HG03060 (cell line): Measurements from ENCODE around the gene JUND.

Experiments
- ATAC-seq: cut with Tn5 transposase; IDR thresholded peaks from one replicate; pipeline ENCODE4 v1.9.1; 2021; ENCODE audit warnings: low read depth, moderate number of reproducible peaks; ENCODE audit not compliant: unreplicated experiment

The JUND gene

DNA sequence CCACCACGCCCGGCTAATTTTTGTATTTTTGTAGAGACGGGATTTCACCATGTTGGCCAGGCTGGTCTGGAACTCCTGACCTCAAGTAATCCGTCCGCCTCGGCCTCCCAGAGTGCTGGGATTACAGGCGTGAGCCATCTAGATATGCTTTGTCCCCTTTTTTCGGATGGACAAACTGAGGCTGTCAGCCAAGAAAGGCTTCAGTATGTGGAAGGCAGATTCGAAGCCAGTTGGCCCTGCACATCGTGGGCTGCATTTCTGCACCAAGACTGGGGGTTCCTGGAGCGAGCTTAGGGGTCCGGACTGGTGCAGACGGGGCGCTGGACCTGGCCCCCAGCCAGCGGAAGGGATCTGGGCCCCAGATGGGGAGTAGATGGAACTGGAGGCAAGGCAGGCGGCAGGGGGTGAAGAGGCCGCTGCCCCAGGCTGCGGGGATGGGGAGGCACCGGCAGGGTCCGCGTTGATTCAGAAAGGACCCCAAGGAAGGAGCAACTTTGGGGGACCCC, 9.7 kb upstream of the JUND start:
- ATAC-seq, result no peak

- no peak for ATAC-seq
These were observed 9.0 kb upstream of the JUND start for GRCh38 chr19:18290302-18291018.

DNA sequence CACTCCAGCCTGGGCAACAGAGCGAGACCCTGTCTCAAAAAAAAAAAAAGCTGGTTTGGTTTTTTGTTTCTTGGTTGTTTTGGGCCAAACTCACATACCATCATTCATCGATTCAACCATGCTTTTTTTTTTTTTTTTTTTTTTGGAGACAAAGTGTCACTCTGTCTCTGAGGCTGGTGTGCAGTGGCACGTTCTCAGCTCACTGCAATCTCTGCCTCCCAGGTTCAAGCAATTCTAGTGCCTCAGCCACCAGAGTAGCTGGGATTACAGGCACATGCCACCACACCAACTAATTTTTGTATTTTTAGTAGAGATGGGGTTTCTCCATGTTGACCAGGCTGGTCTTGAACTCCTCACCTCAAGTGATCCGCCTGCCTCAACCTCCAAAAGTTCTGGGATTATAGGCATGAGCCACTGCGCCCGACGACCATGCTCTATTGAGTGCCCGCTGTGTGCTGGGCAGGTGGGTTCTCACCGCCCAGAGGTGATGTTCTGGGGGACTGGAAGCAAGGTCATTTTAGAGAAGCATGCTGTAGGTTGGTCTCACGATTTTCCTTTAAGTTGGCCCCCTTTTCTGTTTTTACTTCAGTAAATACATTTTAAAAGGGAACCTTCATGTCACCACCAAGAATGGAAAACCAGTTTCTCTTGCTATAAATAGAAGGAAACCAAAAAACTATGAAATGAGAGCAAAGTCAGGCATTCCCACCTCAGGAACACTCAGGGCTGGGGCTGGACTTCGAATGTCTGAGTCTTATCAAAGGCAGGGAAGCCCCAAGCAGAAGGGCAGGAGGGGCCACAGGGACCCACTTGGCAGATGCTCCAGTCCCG, 8.3 kb upstream of the JUND start:
- no peak for ATAC-seq

GRCh38 chr19:18287836-18288772, 6.7 kb upstream of the JUND start:
- no peak for ATAC-seq

DNA sequence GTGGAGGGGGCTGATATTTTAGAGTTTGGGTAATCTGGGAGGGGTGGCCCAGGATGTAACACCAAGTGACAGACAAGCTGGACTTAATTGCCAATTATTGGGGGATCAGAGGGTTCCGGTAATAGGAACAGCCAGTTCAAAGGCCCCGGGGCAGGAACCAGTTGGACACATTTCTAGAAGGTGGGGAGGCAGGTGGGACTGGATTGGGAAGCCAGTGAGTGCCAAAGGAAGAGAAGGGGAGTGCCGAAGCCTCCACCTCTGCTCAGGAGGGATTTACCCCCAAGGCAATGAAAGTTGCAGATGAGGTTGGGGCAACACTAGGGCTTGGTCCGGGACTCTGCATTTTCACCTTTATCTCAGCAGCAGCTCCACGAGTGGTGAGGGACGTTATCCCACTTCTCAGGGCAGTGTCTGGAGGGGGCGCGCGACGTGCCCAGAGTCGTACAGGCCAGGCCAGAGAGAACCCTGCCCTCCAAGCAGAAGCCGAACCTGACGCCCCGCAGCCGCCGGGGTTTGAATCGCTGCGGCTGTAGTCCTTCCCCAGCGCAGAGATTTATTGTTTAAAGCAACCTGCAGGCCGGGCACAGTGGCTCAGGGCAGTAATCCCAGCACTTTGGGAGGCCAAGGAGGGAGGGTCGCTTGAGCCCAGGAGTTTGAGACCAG, 5.7 kb upstream of the JUND start:
- no peak for ATAC-seq

DNA sequence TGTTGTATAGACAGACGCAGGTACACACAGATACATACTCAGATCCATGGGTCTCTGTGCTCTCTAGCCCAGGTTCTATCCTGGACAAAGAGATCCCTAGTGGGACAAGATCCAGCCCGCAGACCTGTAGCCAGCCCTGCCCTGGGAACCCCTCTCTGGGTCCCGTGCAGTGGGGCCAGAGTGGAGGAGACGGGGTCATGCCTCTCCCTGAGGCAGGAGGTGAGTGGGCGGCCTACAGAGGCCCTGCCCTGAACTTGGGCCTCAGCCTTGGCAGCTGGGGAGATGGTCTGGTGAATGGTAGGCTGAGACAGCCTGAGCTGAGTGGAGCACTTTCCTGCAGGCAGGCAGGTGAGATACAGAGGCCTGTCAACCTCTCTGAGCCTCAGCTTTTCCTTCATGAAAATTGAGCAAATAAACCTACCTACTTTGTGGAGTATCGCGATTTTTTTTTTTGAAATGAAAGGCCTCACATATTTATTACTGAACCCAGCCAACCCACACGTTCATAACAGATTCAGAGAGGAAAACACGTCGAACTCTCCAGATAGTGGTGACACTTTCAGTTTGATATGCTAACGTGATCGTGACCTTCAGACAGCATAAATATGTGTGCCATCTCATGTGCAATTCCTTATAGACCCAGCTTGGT, 3.4 kb upstream of the JUND start:
- ATAC-seq, result no peak

DNA sequence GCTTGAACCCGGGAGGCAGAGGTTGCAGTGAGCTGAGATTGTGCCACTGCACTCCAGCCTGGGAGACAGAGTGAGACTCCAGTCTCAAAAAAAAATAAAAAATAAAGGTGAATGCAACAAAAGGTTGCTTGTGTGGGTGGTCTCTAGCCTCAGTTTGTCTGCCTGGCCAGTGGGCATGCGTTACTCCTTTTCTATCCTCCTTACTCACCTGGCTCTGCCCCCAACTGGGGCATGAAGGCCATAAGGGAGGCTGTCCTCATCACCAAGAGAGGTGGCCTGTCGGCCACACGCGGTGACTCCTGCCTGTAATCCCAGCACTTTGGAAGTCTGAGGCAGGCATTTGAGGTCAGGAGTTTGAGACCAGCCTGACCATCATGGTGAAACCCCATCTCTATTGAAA, 1.9 kb upstream of the JUND start:
- ATAC-seq, result no peak

- ATAC-seq, result no peak
These were observed 1.3 kb upstream of the JUND start for GRCh38 chr19:18282788-18283141.

DNA sequence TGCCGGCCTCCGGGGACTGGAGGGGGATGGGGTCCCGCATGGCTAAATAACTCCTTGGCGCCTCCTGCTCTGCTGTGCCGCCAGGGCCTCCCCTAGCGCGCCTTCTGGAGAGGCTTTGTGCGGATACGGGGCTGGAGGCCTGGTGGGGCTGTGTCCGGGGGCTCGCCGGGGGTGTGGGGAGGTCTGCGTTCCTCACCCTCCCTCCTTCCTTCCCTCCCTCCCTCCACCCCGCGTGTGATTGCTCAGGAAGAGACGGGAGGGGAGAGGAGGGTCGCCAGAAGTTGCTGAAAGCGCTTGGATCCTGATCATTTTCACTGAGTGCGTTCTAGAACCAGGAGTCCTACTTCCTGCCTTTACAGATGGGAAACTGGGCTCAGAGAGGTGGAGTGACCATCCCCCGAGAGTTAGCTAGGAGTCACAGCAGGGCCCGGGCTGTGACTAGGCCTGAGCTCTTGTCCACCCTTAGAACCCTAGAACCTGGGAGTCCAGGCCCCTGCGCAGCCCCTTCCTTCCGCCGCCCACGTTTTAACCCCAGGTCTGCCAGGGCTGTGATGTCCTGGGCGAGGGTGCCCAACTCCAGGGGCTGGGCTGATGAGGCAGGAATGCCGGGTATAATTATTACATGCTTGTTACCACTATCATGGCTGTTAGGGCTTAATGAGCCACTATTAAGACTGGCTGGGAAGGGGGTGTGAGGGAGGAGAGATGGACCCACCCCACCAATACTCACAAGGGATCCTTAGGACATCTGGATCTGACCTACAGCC, 782 bp upstream of the JUND start:
- no peak for ATAC-seq

DNA sequence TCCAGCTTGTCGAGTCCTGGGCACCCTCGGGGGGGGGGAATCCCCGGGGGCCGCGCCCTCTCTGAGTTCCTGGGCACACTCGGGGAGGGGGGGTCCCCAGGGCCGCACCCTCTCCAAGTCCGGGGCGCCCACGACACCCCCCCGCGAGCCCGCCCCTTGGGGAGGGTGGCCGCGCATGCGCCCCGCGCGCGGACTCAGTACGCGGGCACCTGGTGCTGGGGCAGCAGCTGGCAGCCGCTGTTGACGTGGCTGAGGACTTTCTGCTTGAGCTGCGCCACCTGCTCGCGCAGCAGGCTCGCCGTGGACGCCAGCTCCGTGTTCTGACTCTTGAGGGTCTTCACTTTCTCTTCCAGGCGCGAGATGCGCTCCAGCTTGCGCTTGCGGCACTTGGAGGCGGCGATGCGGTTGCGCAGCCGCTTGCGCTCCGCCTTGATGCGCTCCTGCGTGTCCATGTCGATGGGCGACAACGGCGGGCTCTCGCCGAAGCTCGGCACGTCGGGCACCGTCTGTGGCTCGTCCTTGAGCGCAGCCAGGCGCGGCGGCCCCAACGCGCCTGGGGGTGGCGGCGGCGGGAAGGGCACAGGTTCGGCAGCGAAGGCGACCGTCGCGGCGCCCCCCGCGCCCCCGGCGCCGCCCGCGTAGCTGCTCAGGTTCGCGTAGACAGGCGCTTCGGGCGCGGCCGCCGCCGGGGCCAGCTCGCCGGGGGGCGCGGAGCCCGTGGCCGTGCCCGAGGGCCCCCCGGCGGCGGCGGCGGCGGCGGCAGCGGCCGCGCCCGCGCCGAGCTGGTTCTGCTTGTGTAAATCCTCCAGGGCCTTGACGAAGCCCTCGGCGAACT, 958 bp downstream of the JUND start:
- ATAC-seq, result no peak

GRCh38 chr19:18279516-18280246, 1.7 kb downstream of the JUND start:
- no peak for ATAC-seq

DNA sequence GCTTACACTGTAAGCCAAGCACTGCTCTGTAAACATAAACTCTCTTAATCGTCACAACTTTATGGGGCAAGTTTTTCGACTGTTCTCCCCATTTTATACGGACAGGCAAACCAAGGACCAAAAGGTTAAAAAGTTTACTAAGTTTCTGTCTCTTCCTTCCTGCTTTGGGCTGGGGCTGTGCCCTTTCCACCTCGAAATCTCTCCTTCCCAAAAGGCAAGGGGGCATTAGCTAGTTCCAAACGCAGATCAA, 2.2 kb downstream of the JUND start:
- no peak for ATAC-seq

GRCh38 chr19:18278521-18279265, 2.7 kb downstream of the JUND start:
- ATAC-seq, result no peak

GRCh38 chr19:18274781-18275356, 6.6 kb downstream of the JUND start:
- ATAC-seq, result no peak

DNA sequence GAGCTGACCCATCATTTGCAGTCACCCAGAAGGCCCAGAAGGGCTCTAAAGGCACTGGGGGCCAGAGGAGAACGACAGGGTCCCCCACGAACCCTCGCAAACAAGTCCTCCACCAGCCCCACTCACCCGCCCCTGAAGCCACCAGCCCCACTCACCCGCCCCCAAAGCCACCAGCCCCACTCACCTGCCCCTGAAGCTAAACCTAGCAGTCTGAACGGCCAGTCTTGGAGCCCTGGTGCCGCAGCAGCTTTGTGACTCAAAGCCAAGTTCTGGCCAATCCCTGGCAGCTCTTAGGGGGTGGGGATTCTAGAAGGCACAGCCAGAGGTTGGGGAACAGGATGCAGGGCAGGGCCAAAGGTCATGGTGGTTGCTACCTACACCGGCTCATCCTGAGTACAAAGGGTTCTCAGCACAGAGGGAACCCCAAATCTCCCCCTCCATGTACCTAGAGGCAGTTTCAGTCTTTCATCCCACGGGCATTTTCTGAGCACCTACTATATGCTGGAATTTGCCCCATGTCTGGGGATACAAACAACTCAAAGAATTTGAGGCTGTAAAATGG, 7.1 kb downstream of the JUND start, which contains the start of gene IQCN:
IQCN (minus strand) TSS at position 234 of the 562 bp plus-strand sequence. CDS start 4,974 bp downstream, outside the sequence.
- ATAC-seq, result no peak

DNA sequence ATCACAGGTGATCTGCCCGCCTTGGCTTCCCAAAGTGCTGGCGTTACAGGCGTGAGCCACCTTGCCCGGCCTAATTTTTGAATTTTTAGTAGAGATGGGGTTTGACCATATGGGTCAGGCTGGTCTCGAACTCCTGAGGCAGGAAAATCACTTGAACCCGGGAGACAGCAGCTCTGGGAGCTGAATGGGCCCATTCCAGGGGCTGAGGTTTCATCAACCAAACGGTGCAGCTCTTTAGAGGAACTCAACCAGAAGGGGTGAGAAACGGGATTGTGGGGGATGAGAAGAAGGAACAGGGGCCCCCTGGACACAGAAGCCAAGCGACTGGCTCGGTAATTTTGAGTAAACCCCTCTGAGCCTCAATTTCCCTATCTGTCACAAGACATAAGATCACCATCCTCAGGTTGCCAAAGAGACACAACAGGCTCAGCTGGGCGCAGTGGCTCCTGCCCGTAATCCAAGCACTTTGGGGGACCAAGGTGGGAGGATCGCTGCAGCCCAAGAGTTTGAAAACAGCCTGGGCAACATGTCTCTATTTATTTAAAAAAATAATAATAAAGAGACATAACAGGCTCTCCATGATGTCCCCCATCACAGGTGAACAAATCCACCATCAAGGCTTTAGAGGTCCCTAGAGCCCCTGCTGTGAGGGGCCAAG, 7.7 kb downstream of the JUND start:
- ATAC-seq, result no peak
